Pancreas (tissue), 10 donors: ENCODE results near the gene GAMT. TPM values are rescaled to one million over a fixed set of nuclear protein-coding genes. Genes with fewer than 3 reads are reported as not detected.
"Not testable (repeated sequence)": the region's sequence is repeated elsewhere in the genome, so short reads cannot be mapped to it uniquely, and the experiment has no call there.

Experiments used
- ATAC-seq, 4 donors: fragments of 200-7000 bp; cut with Tn5 transposase; one replicate each; pipeline versions ENCODE4 v1.8.0 to v1.9.1; 2020; ENCODE audit warnings: mild to moderate bottlenecking in 4 of 4, moderate library complexity in 4 of 4
- DNase-seq, 6 donors: peaks; one replicate each; pipeline ENCODE4 v3.0.0-alpha.2; 2020
- FAIRE-seq: peaks from 2 replicates; lab custom pipeline; 2012; peaks lifted over from hg19 to GRCh38; lab: Jason Lieb, UNC
- H3K27ac ChIP-seq, 4 donors: fragments of 200-600 bp; sonication (generic); 1 replicate in 3 of 4; 2 replicates in 1 of 4; pipeline versions ENCODE4 v1.5.0 to v1.8.0; 2020
- H3K27me3 ChIP-seq, 4 donors: fragments of 200-600 bp; one replicate each; pipeline ENCODE4 v1.8.0; 2021
- H3K36me3 ChIP-seq, 3 donors: fragments of 200-600 bp; sonication (generic) in 1 of 3; one replicate each; pipeline versions ENCODE4 v1.5.0 to v1.8.0; 2020 to 2021
- H3K4me1 ChIP-seq, 3 donors: fragments of 200-600 bp; one replicate each; pipeline ENCODE4 v1.8.0; 2021
- H3K4me3 ChIP-seq, 4 donors: fragments of 200-600 bp; sonication (generic) in 2 of 4; one replicate each; pipeline versions ENCODE4 v1.5.0 to v1.8.0; 2020 to 2021
- H3K9me3 ChIP-seq, 4 donors: fragments of 200-600 bp; one replicate each; pipeline ENCODE4 v1.8.0; 2021
- WGBS, 2 donors: extraction: QIAGEN DNeasy Blood & Tissue Kit; methylation state at CpG; one replicate each; pipeline ENCODE4 v1.1.7; 2013; 5-methylcytosine and 5-hydroxymethylcytosine counted together
- intact Hi-C, 3 donors: fragments of 100-400 bp; cut with DNase I; formaldehyde crosslinking; loops; one replicate each; pipeline versions ENCODE4 v1.11.1 to v1.14.2; 2022
- polyA plus RNA-seq, 2 donors: library from polyadenylated mRNA; stranded (reverse); fragments of 200-250 nt; gene quantifications; one replicate each; pipeline ENCODE4 v1.2.3, GENCODE V29; 2013
- total RNA-seq, 6 donors: library from RNA; stranded (reverse); fragmentation: NEBNext Ultra II Directional in 4 of 6; extraction: Animal tissue kit (Norgen Biotek cat#: 25700) in 4 of 6; gene quantifications; one replicate each; pipeline versions ENCODE4 v1.2.1 to v1.2.4, GENCODE V29; 2021 to 2023
- TF ChIP-seq, protein P1 (sequence below), 4 donors: fragments of 200-600 bp; sonication (generic) in 3 of 4; IDR thresholded peaks; one replicate each; pipeline versions ENCODE4 v1.5.0 to v1.8.0; 2021; ENCODE audit warnings: antibody characterized with exemption in 4 of 4
- donor health status: healthy with polysubstance abuse.
- donor health status: DM: no; HTN: no; CAD: no; lungs with moderate emphysema.
- donor health status: DM: no; HTN: no; CAD: no.
- donor health status: control.
- donor health status: control.
- donor health status: Bipolar disorder and iron deficiency.
- donor health status: DM: yes; HTN: yes; CAD: no.
- donor health status: DM: no; HTN: no; CAD: no.
- donor health status: DM: no; HTN: no; CAD: no.
- donor health status: DM: yes; HTN: yes; CAD: no.

The GAMT gene
- total and polyA plus RNA-seq, 8 donors = 46.2 to 200 (median 66.0) TPM

DNA sequence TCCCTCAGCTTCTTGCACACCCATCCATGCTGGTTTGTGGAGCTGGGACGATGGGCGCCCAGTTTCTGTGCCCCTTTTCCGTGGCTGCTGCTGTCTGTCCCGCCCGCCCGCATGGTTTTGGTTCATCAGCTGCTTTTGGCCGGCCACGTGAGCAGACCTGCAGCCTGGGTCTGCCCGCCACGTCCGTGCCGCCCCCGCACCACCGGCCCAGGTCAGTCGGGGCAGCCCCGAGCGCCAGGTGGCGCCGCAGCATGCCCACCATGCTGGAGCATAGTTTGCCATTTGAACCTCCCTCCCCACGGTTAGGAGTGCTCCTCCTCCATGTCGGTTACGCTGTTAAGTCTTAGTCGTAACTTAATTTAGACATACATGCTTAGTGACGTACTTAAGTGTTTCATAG lies 21.6 kb upstream of the GAMT start:
- peaks cover 4 to 8% (median 6%) of the 10 kb centered on the region in 3 donors for H3K4me1 ChIP-seq
- intact Hi-C loops = no loop called here
- TF ChIP-seq, protein P1, sequence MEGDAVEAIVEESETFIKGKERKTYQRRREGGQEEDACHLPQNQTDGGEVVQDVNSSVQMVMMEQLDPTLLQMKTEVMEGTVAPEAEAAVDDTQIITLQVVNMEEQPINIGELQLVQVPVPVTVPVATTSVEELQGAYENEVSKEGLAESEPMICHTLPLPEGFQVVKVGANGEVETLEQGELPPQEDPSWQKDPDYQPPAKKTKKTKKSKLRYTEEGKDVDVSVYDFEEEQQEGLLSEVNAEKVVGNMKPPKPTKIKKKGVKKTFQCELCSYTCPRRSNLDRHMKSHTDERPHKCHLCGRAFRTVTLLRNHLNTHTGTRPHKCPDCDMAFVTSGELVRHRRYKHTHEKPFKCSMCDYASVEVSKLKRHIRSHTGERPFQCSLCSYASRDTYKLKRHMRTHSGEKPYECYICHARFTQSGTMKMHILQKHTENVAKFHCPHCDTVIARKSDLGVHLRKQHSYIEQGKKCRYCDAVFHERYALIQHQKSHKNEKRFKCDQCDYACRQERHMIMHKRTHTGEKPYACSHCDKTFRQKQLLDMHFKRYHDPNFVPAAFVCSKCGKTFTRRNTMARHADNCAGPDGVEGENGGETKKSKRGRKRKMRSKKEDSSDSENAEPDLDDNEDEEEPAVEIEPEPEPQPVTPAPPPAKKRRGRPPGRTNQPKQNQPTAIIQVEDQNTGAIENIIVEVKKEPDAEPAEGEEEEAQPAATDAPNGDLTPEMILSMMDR (IDR thresholded peaks at IDR 0.05) = no peak
- ATAC-seq = no peak
- FAIRE-seq = no peak
- no peaks in the 10 kb centered on the region for H3K9me3 ChIP-seq
- peaks cover 0 to 45% (median 45%) of the 10 kb centered on the region in 3 donors for H3K36me3 ChIP-seq
- peak in 1 of 6 donors; percentile 32 for DNase-seq
- no peaks in the 10 kb centered on the region for H3K27me3 ChIP-seq
- no peak overlapping the region for H3K27ac ChIP-seq
- 94% methylated on average over 24 of the region's 24 CpGs for WGBS, 2 donors
- no peak overlapping the region for H3K4me3 ChIP-seq

DNA sequence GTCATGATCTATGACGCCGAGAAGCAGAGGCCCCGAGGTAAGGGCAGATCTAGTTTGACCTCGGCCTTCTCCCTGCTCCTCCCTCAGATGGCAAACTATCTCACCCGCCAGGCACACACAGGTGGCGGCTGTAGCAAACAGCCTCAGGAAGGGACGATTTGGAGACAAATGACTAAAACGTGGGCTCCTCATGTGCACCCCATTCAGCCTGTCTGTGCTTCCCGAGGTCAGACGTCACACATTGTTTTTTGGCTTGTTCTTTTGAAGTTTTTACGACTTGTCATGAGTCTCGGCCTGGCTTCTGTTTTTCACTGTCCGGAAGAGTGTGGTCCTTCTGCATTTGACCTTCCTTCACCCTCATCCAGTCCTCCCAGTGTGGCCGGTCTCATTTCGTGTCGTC lies 21.0 kb upstream of the GAMT start:
- Histone ChIP-seq H3K36me3 (peaks cover 0 to 45% (median 45%) of the 10 kb centered on the region in 3 donors), H3K4me1 (peaks cover 8 to 12% (median 10%) of the 10 kb centered on the region in 3 donors), H3K9me3 (no peaks in the 10 kb centered on the region), H3K27ac (no peak overlapping the region), H3K27me3 (no peaks in the 10 kb centered on the region), H3K4me3 (no peak overlapping the region)
- no peak for DNase-seq
- intact Hi-C loops = no loop called here
- no peak for ATAC-seq
- no peak for FAIRE-seq
- 78 to 79% methylated on average over 16 of the region's 16 CpGs for WGBS, 2 donors
- TF ChIP-seq, protein P1 (IDR thresholded peaks at IDR 0.05) = no peak

DNA sequence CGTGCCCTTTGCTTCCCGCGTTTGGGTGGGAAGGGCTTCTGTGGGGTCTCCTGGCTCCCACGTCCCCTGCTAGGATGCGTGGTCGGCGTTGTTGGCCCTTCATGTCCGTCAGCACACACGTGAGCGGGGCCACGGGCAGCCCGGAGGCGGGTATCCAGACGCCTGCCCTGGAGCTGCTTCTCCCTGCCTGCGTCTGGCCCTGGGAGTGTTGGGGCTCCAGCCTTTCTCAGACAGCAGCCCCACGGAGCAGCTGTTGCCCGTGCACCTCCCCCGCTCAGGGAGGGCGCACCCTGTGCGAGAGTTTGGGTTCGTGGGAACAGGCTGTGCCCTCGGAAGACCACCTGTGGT lies 20.6 kb upstream of the GAMT start:
- Histone ChIP-seq H3K27ac (no peak overlapping the region), H3K4me1 (peaks cover 13 to 17% (median 14%) of the 10 kb centered on the region in 3 donors), H3K36me3 (peaks cover 0 to 45% (median 45%) of the 10 kb centered on the region in 3 donors), H3K9me3 (no peaks in the 10 kb centered on the region), H3K4me3 (no peak overlapping the region), H3K27me3 (no peaks in the 10 kb centered on the region)
- TF ChIP-seq, protein P1 (IDR thresholded peaks at IDR 0.05) = no peak
- ATAC-seq (no peak), DNase-seq (peak in 2 of 6 donors; percentile 39 to 52), FAIRE-seq (no peak)
- 90 to 92% methylated on average over 22 of the region's 22 CpGs for WGBS, 2 donors
- intact Hi-C loops = no loop called here

DNA sequence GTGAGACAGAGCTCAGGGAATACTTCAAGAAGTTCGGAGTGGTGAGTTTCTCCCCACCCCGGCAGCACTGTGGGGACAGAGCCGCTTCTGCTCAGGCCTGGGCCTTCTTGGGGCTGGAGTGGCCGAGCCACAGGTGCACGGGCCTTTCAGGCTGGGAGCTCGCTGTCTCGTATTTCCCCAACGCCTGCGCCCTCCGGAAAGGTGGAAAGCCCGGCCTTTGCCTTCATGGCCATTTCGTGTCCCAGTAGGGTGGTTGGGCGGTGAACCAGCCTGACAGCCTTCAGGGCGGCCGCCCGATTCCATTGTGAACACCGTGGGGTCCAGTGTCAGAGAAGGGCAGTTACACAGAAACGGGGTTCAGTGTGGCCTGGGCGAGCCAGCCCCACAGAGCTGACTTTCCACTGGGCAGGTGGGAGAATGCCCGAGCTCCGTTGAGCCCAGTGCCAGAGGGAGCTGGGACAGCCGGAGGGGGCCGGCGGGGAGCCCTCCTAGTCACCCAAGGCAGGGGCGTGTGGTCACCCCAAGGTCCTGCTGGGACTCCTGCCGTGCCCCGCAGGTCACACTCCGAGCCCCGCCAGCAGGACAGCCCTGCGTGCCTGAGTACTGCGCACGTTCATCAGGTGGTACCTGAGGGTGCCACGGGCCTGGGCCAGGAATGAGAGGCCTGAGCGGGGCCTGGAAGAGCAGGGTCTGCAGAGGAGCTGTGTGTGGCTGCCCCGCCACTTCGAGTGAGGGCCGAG lies 20.0 kb upstream of the GAMT start:
- DNase-seq (peak in 2 of 6 donors; percentile 27 to 58), FAIRE-seq (no peak), ATAC-seq (no peak)
- H3K27me3 ChIP-seq = no peaks in the 10 kb centered on the region
- no peak overlapping the region for H3K27ac ChIP-seq
- WGBS, 2 donors = 93 to 94% methylated on average over 37 of the region's 37 CpGs
- intact Hi-C loops = no loop called here
- TF ChIP-seq, protein P1 (IDR thresholded peaks at IDR 0.05) = no peak
- peaks cover 18 to 22% (median 20%) of the 10 kb centered on the region in 3 donors for H3K4me1 ChIP-seq
- no peaks in the 10 kb centered on the region for H3K9me3 ChIP-seq
- peaks cover 0 to 45% (median 40%) of the 10 kb centered on the region in 3 donors for H3K36me3 ChIP-seq
- H3K4me3 ChIP-seq = no peak overlapping the region

DNA sequence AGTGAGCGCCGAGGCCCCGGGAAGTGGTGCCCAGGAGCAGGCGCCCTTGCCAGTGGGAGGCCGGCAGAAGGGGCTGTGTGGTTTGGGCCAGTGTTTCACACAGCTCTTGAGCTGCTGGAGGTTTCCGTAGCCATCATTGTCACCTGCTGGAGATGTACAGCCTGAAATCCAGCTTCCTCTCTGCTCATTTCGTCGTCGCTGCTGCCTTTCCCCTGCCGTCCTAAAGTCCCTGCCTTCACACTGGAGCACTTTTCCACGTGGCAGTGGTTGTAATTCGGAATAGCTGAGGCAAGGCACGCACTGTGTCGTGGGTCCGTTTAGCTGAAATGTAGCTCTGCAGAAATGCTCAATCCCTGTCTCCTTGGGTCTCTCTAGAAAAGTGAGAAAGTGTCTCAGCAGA lies 19.2 kb upstream of the GAMT start:
- no peak overlapping the region for H3K4me3 ChIP-seq
- H3K27me3 ChIP-seq = no peaks in the 10 kb centered on the region
- FAIRE-seq = no peak
- H3K4me1 ChIP-seq = peaks cover 26 to 30% (median 28%) of the 10 kb centered on the region in 3 donors
- DNase-seq = no peak
- WGBS, 2 donors = 92 to 94% methylated on average over 15 of the region's 15 CpGs
- peaks cover 0 to 45% (median 40%) of the 10 kb centered on the region in 3 donors for H3K36me3 ChIP-seq
- no peak overlapping the region for H3K27ac ChIP-seq
- ATAC-seq = no peak
- intact Hi-C loops = no loop called here
- no peaks in the 10 kb centered on the region for H3K9me3 ChIP-seq
- TF ChIP-seq, protein P1 (IDR thresholded peaks at IDR 0.05) = no peak

DNA sequence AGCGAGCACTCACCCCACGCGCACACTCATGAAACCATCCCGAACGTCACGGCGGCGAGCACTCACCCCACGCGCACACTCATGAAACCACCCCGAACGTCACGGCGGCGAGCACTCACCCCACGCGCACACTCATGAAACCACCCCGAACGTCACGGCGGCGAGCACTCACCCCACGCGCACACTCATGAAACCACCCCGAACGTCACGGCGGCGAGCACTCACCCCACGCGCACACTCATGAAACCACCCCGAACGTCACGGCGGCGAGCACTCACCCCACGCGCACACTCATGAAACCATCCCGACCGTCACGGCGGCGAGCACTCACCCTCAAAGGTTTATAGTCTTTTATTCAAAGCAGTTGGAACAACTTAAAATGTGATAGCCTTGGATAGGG lies 18.7 kb upstream of the GAMT start:
- H3K27me3 ChIP-seq, DNase-seq, H3K4me3 ChIP-seq, H3K9me3 ChIP-seq, H3K27ac ChIP-seq, intact Hi-C loops, ATAC-seq, FAIRE-seq: not testable (repeated sequence)
- H3K36me3 ChIP-seq = peaks cover 0 to 45% (median 40%) of the 10 kb centered on the region in 3 donors
- H3K4me1 ChIP-seq = peaks cover 29 to 32% (median 30%) of the 10 kb centered on the region in 3 donors
- WGBS, 2 donors = 95% methylated on average over 25 to 30 of the region's 43 CpGs
